Glutamatergic neuron (in vitro differentiated cells): ENCODE data around the gene R3HDM4. TPM values are rescaled to one million over a fixed set of nuclear protein-coding genes. Genes with fewer than 3 reads are reported as not detected.

Experiments used
- DNase-seq: peaks from one replicate; pipeline ENCODE4 v3.0.0; 2022
- H3K27ac Mint-ChIP-seq: one replicate; pipeline ENCODE4 v1.8.0; 2020; ENCODE audit warnings: mild to moderate bottlenecking, mixed read lengths, inconsistent platforms; ENCODE audit not compliant: unreplicated experiment
- H3K27me3 Mint-ChIP-seq: one replicate; pipeline ENCODE4 v1.8.0; 2020; ENCODE audit warnings: mild to moderate bottlenecking, moderate library complexity, mixed read lengths, inconsistent platforms; ENCODE audit not compliant: unreplicated experiment
- H3K36me3 Mint-ChIP-seq: one replicate; pipeline ENCODE4 v1.8.0; 2020; ENCODE audit warnings: mild to moderate bottlenecking, mixed read lengths, inconsistent platforms; ENCODE audit not compliant: unreplicated experiment
- H3K4me1 Mint-ChIP-seq: one replicate; pipeline ENCODE4 v1.8.0; 2020; ENCODE audit warnings: mild to moderate bottlenecking, low read depth, mixed read lengths, inconsistent platforms; ENCODE audit not compliant: unreplicated experiment
- H3K4me3 Mint-ChIP-seq: one replicate; pipeline ENCODE4 v1.8.0; 2020; ENCODE audit warnings: mild to moderate bottlenecking, mixed read lengths, inconsistent platforms; ENCODE audit not compliant: unreplicated experiment
- H3K9me3 Mint-ChIP-seq: one replicate; pipeline ENCODE4 v1.8.0; 2020; ENCODE audit warnings: mild to moderate bottlenecking, moderate library complexity, mixed read lengths, inconsistent platforms; ENCODE audit not compliant: unreplicated experiment
- CTCF ChIP-seq: fragments of 200-600 bp; sonication (generic); IDR thresholded peaks from one replicate; pipeline ENCODE4 v1.5.0; 2021; ENCODE audit not compliant: partially characterized antibody, unreplicated experiment
- total RNA-seq: library from RNA; stranded (reverse); fragmentation: NEBNext Ultra II Directional; extraction: Animal tissue kit (Norgen Biotek cat#: 25700); gene quantifications from one replicate; pipeline ENCODE4 v1.2.1, GENCODE V29; 2021; ENCODE audit not compliant: unreplicated experiment

R3HDM4 gene
- total RNA-seq, 1 donor from 2014 or later = 61.9 TPM

- H3K9me3 Mint-ChIP-seq = peaks cover 3% of the 10 kb centered on the region
- H3K36me3 Mint-ChIP-seq = no peaks in the 10 kb centered on the region
- no peak overlapping the region for H3K4me3 Mint-ChIP-seq
- H3K27me3 Mint-ChIP-seq = peaks cover 3% of the 10 kb centered on the region
- no peak for DNase-seq
- no peak for TF ChIP-seq CTCF
- H3K4me1 Mint-ChIP-seq = no peaks in the 10 kb centered on the region
- no peak overlapping the region for H3K27ac Mint-ChIP-seq
These were observed 34.2 kb upstream of the R3HDM4 start for GRCh38 chr19:947090-947706.

GRCh38 chr19:945401-946252 is 32.6 kb upstream of the R3HDM4 start:
- no peak for TF ChIP-seq CTCF
- Mint-ChIP-seq H3K27ac (no peak overlapping the region), H3K4me1 (peaks cover 5% of the 10 kb centered on the region), H3K36me3 (no peaks in the 10 kb centered on the region), H3K4me3 (no peak overlapping the region), H3K27me3 (peaks cover 8% of the 10 kb centered on the region), H3K9me3 (peaks cover 7% of the 10 kb centered on the region)
- DNase-seq = no peak

GRCh38 chr19:944663-945241 is 31.7 kb upstream of the R3HDM4 start:
- H3K4me1 Mint-ChIP-seq = peaks cover 9% of the 10 kb centered on the region
- peaks cover 6% of the 10 kb centered on the region for H3K36me3 Mint-ChIP-seq
- H3K9me3 Mint-ChIP-seq = peaks cover 9% of the 10 kb centered on the region
- TF ChIP-seq CTCF = no peak
- no peak overlapping the region for H3K27ac Mint-ChIP-seq
- DNase-seq = no peak
- no peak overlapping the region for H3K4me3 Mint-ChIP-seq
- peaks cover 11% of the 10 kb centered on the region for H3K27me3 Mint-ChIP-seq

GRCh38 chr19:944171-944567 is 31.1 kb upstream of the R3HDM4 start:
- H3K4me3 Mint-ChIP-seq = no peak overlapping the region
- H3K4me1 Mint-ChIP-seq = peaks cover 9% of the 10 kb centered on the region
- H3K36me3 Mint-ChIP-seq = peaks cover 6% of the 10 kb centered on the region
- H3K27me3 Mint-ChIP-seq = peaks cover 12% of the 10 kb centered on the region
- TF ChIP-seq CTCF = no peak
- DNase-seq = no peak
- peaks cover 9% of the 10 kb centered on the region for H3K9me3 Mint-ChIP-seq
- H3K27ac Mint-ChIP-seq = peak overlapping the region; percentile 17
